Fibroblast of the aortic adventitia (primary cell): ENCODE measurements around the gene CNTFR. TPM values are rescaled to one million over a fixed set of nuclear protein-coding genes. Genes with fewer than 3 reads are reported as not detected.

Experiments used
- DNase-seq: peaks from one replicate; pipeline ENCODE4 v3.0.0-alpha.2; 2010; ENCODE audit warnings: low read depth
- H3K4me3 ChIP-seq: 2 replicates; pipeline ENCODE4 v1.5.1; 2011; ENCODE audit warnings: low read depth, mild to moderate bottlenecking, control low read depth, low read length, moderate library complexity
- CTCF ChIP-seq: IDR thresholded peaks from 2 replicates; pipeline ENCODE4 v1.5.1; 2011; ENCODE audit warnings: mild to moderate bottlenecking, low read length, control low read depth, inconsistent platforms; ENCODE audit not compliant: insufficient read depth
- total RNA-seq: library from RNA; depleted of rRNA; stranded (reverse); fragments of >200 nt; gene quantifications from 2 replicates; pipeline ENCODE4 v1.2.3, GENCODE V29; 2012; ENCODE audit warnings: low replicate concordance

CNTFR gene
- total RNA-seq, 1 donor = not detected

- DNase-seq = no peak
- no peak for TF ChIP-seq CTCF
- H3K4me3 ChIP-seq = no peak overlapping the region
Measured at GRCh38 chr9:34512131-34513078, 77.1 kb downstream of the CNTFR start.

GRCh38 chr9:34510497-34511468 is 78.7 kb downstream of the CNTFR start:
- DNase-seq = no peak
- TF ChIP-seq CTCF = no peak
- no peak overlapping the region for H3K4me3 ChIP-seq

- DNase-seq = no peak
- no peak for TF ChIP-seq CTCF
- no peak overlapping the region for H3K4me3 ChIP-seq
Measured at GRCh38 chr9:34508951-34509350, 80.6 kb downstream of the CNTFR start.

- no peak for DNase-seq
- H3K4me3 ChIP-seq = no peak overlapping the region
- no peak for TF ChIP-seq CTCF
Measured at GRCh38 chr9:34508463-34508862, 81.1 kb downstream of the CNTFR start.

- TF ChIP-seq CTCF = no peak
- no peak for DNase-seq
Measured at GRCh38 chr9:34507966-34508365, 81.6 kb downstream of the CNTFR start.

GRCh38 chr9:34507556-34507955 is 82.0 kb downstream of the CNTFR start:
- no peak for DNase-seq
- H3K4me3 ChIP-seq = no peak overlapping the region
- TF ChIP-seq CTCF = no peak

More at GRCh38 chr9:34507966-34508365, 81.6 kb downstream of the CNTFR start:
- H3K4me3 ChIP-seq = no peak overlapping the region
